H1 (cell line): ENCODE results near the gene KCNQ1OT1. TPM values are rescaled to one million over a fixed set of nuclear protein-coding genes. Genes with fewer than 3 reads are reported as not detected.

ENCODE experiments used
- ATF2 ChIP-seq: IDR thresholded peaks from 2 replicates; pipeline ENCODE4 v1.6.1; 2012; ENCODE audit warnings: low read length, inconsistent platforms
- BRCA1 ChIP-seq: IDR thresholded peaks from 2 replicates; pipeline ENCODE4 v1.6.1; 2012; ENCODE audit warnings: low read depth, low read length, improper control_type of control experiment
- EP300 ChIP-seq, 2 experiments: IDR thresholded peaks; 1 replicate in 1 of 2; 2 replicates in 1 of 2; pipeline ENCODE4 v1.6.1; 2011 to 2012; ENCODE audit warnings: low read depth in 2 of 2, low read length in 2 of 2, mild to moderate bottlenecking in 2 of 2, borderline replicate concordance in 1 of 2, inconsistent platforms in 1 of 2, moderate library complexity in 1 of 2
- GTF2F1 ChIP-seq: IDR thresholded peaks from 2 replicates; pipeline ENCODE4 v1.6.1; 2012; ENCODE audit warnings: low read depth, low read length, improper control_type of control experiment, borderline replicate concordance
- HDAC6 ChIP-seq: IDR thresholded peaks from one replicate; pipeline ENCODE4 v1.7.1; 2012; ENCODE audit warnings: low read depth, mild to moderate bottlenecking, inconsistent platforms, low read length, moderate library complexity
- JUND ChIP-seq: IDR thresholded peaks from 2 replicates; pipeline ENCODE4 v1.6.1; 2011; ENCODE audit warnings: mild to moderate bottlenecking, improper control_type of control experiment, low read length
- TAF7 ChIP-seq: optimal IDR thresholded peaks from 2 replicates; pipeline ENCODE3; 2011; ENCODE audit warnings: low read depth, mild to moderate bottlenecking, inconsistent platforms, low read length, moderate library complexity, borderline replicate concordance
- polyA plus RNA-seq, 7 experiments: library from polyadenylated mRNA; depleted of rRNA in 3 of 7; stranded (reverse) in 5 of 7; unstranded in 2 of 7; fragments of >200 nt in 5 of 7; fragments of 200-250 nt in 2 of 7; gene quantifications; 1 replicate in 5 of 7; 2 replicates in 1 of 7; 4 replicates in 1 of 7; pipeline versions ENCODE4 v1.2.1 to v1.2.3, GENCODE V29; 2011 to 2013; ENCODE audit warnings: missing spikeins in 2 of 7, mixed read lengths in 2 of 7
- total RNA-seq: library from RNA; stranded (reverse); fragmentation: NEBNext Ultra II Directional; extraction: Animal tissue kit (Norgen Biotek cat#: 25700); gene quantifications from 2 replicates; pipeline ENCODE4 v1.2.1, GENCODE V29; 2021
- TF ChIP-seq, protein P1 (sequence below): IDR thresholded peaks from 2 replicates; pipeline ENCODE4 v1.6.1; 2011; ENCODE audit warnings: low read depth, mild to moderate bottlenecking, low read length; ENCODE audit not compliant: insufficient read depth

The KCNQ1OT1 gene
- total and polyA plus RNA-seq, 2 of the 8 experiments (the other 6 are each of a cell fraction or from before 2014, with no cell fraction given), result 0.21 to 1.2 TPM

- no peak for TF ChIP-seq ATF2
- TF ChIP-seq EP300 (IDR thresholded peaks at IDR 0.05; ENCODE audit: borderline replicate concordance in 1 of 2, low read depth in 2 of 2, low read length in 2 of 2), result no peak
- no peak for TF ChIP-seq BRCA1
- TF ChIP-seq GTF2F1, result no peak
- TF ChIP-seq, protein P1, sequence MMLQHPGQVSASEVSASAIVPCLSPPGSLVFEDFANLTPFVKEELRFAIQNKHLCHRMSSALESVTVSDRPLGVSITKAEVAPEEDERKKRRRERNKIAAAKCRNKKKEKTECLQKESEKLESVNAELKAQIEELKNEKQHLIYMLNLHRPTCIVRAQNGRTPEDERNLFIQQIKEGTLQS, result no peak
- TF ChIP-seq TAF7, result no peak
- TF ChIP-seq JUND, result no peak
- TF ChIP-seq HDAC6, result no peak
- TF ChIP-seq, all 59 proteins: peak for 0
These were observed 39.3 kb downstream of the KCNQ1OT1 start (continued) for GRCh38 chr11:2660357-2660939.
